ENCODE results near the gene HSD3B1. TPM values are rescaled to one million over a fixed set of nuclear protein-coding genes. Genes with fewer than 3 reads are reported as not detected.

Gene HSD3B1
- total and polyA plus RNA-seq, 9 of the 15 experiments (the other 6 are each of a cell fraction or from before 2014, with no cell fraction given) = not detected

DNA sequence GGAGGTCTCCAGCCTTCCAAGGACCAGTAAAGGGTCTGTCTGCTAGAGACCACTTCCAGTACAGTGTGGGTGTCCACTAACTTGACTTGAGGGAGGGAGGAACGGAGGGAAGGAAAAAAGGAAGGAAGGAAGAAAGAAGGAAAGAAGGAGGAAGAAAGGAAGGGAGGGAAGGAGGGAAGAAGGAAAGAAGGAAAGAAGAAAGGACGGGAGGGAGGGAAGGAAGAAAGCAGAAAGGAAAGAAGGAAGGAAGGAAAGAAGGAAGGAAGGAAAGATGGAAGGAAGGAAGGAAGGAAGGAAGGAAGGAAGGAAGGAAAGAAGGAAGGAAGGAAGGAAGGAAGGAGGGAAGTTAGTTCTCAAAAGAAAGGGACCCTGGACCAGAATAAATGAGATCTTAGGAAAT lies 26.8 kb upstream of the HSD3B1 start:
- no TSS peak for BruUV-seq (replicated peaks)
- no peaks in the 10 kb centered on the region for H3K36me3 ChIP-seq (ENCODE audit: control insufficient read depth, insufficient read depth, low read length)
- H3K4me3 ChIP-seq = no peak overlapping the region
- H3K4me1 ChIP-seq (replicated peaks in 1 of 2; ENCODE audit: control insufficient read depth in 2 of 2, insufficient read depth in 2 of 2, low read length in 2 of 2) = no peaks in the 10 kb centered on the region
- H3K9me1 ChIP-seq (ENCODE audit: control insufficient read depth, insufficient read depth, low read length) = no peaks in the 10 kb centered on the region
- H3K27me3 ChIP-seq (ENCODE audit: control insufficient read depth in 2 of 2, insufficient read depth in 2 of 2, low read length in 2 of 2) = no peaks in the 10 kb centered on the region
- DNase-seq (ENCODE audit: extremely low read depth in 1 of 4, low spot score in 3 of 4) (no peak), FAIRE-seq (no peak), ATAC-seq (no peak)
- H4K20me1 ChIP-seq (replicated peaks; ENCODE audit: control insufficient read depth, insufficient read depth, low read length) = no peaks in the 10 kb centered on the region
- TF ChIP-seq TCF3 (CRISPR knock-in tag; IDR thresholded peaks at IDR 0.05) (no peak), ZNF512 (tag; IDR thresholded peaks at IDR 0.05) (peak; percentile 50)
- H3K79me2 ChIP-seq (ENCODE audit: control insufficient read depth, insufficient read depth, low read length) = no peaks in the 10 kb centered on the region
- intact Hi-C loops (cut with micrococcal nuclease) (no loop called here), in situ Hi-C loops (cut with MboI) (no loop called here)
- 0% methylated on average over 1 of the region's 2 CpGs for WGBS (ENCODE audit: insufficient coverage, low coverage, missing lambda C conversion rate)
- H3K9ac ChIP-seq (ENCODE audit: insufficient read depth in 1 of 2, low read depth in 2 of 2, low read length in 2 of 2) = no peak overlapping the region
- POLR2A ChIA-PET = no interaction called here
- CTCF ChIA-PET (ENCODE audit: low intra/inter-chr PET ratio) = no interaction called here
- H3K4me2 ChIP-seq (ENCODE audit: insufficient read depth, low read length) = no peak overlapping the region
- H2AFZ ChIP-seq (ENCODE audit: low read depth, low read length) = no peak overlapping the region
- no peaks in the 10 kb centered on the region for H3K9me3 ChIP-seq (replicated peaks; ENCODE audit: control insufficient read depth, insufficient read depth, low read depth, low read length)
- no peak overlapping the region for H3K27ac ChIP-seq (ENCODE audit: extremely low read depth, low read depth, low read length)

DNA sequence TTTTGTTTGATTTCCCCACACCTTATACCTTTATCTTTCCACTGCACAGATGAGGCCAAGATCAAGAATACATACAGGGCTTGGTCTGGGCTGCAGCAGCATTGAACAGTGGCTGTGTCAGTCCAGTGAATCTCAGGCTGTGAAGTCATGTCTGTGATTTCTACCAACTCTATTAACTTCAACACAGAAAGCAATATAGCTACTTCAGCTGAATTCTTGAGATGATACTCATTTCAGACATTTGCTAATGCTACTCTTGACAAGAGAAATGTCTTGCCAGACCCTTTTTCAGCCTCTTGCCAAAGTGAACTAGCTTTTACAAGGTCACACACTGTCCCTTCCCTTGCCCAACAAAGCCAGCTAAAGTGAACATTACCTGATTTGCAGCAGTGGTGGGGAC lies 25.1 kb upstream of the HSD3B1 start:
- in situ Hi-C loops (cut with MboI) (no loop called here), intact Hi-C loops (cut with micrococcal nuclease) (no loop called here)
- no peaks in the 10 kb centered on the region for H3K9me1 ChIP-seq (ENCODE audit: control insufficient read depth, insufficient read depth, low read length)
- DNase-seq (ENCODE audit: extremely low read depth in 1 of 4, low spot score in 3 of 4) = no peak
- H3K79me2 ChIP-seq (ENCODE audit: control insufficient read depth, insufficient read depth, low read length) = no peaks in the 10 kb centered on the region
- TF ChIP-seq ZNF140 (CRISPR knock-in tag; IDR thresholded peaks at IDR 0.05) (no peak), MYC (IDR thresholded peaks at IDR 0.05; ENCODE audit: low read depth, low read length) (no peak), MYC (CRISPR knock-in tag; IDR thresholded peaks at IDR 0.05; ENCODE audit: borderline replicate concordance, low read depth) (no peak), GATAD2B (IDR thresholded peaks at IDR 0.05; ENCODE audit: borderline replicate concordance) (no peak), ARID2 (IDR thresholded peaks at IDR 0.05) (no peak), TAF7 (tag; IDR thresholded peaks at IDR 0.05) (no peak), RBM22 (IDR thresholded peaks at IDR 0.05; ENCODE audit: low read depth, low read length, poor library complexity, severe bottlenecking) (no peak), NCOR1 (IDR thresholded peaks at IDR 0.05) (no peak), CC2D1A (IDR thresholded peaks at IDR 0.05) (no peak), PRPF4 (IDR thresholded peaks at IDR 0.05; ENCODE audit: insufficient read depth, low read depth, low read length, poor library complexity, severe bottlenecking) (no peak)
- no peaks in the 10 kb centered on the region for H3K9me3 ChIP-seq (replicated peaks; ENCODE audit: control insufficient read depth, insufficient read depth, low read depth, low read length)
- FAIRE-seq = no peak
- no peaks in the 10 kb centered on the region for H3K4me1 ChIP-seq (replicated peaks in 1 of 2; ENCODE audit: control insufficient read depth in 2 of 2, insufficient read depth in 2 of 2, low read length in 2 of 2)
- H3K9ac ChIP-seq (ENCODE audit: insufficient read depth in 1 of 2, low read depth in 2 of 2, low read length in 2 of 2) = no peak overlapping the region
- no peak overlapping the region for H3K4me2 ChIP-seq (ENCODE audit: insufficient read depth, low read length)
- H3K27me3 ChIP-seq (ENCODE audit: control insufficient read depth in 2 of 2, insufficient read depth in 2 of 2, low read length in 2 of 2) = no peaks in the 10 kb centered on the region
- H3K36me3 ChIP-seq (ENCODE audit: control insufficient read depth, insufficient read depth, low read length) = no peaks in the 10 kb centered on the region
- BruUV-seq (replicated peaks) = no TSS peak
- no peak overlapping the region for H2AFZ ChIP-seq (ENCODE audit: low read depth, low read length)
- no peaks in the 10 kb centered on the region for H4K20me1 ChIP-seq (replicated peaks; ENCODE audit: control insufficient read depth, insufficient read depth, low read length)
- ATAC-seq = no peak
- CTCF ChIA-PET (ENCODE audit: low intra/inter-chr PET ratio) = no interaction called here
- H3K4me3 ChIP-seq = no peak overlapping the region
- H3K27ac ChIP-seq (ENCODE audit: extremely low read depth, low read depth, low read length) = no peak overlapping the region
- POLR2A ChIA-PET = no interaction called here
